Stimulated activated CD4-positive, alpha-beta T cell treated with anti-CD3 and anti-CD28 coated beads, Interleukin-4, amount 100 ng/mL, for 24 hours (primary cell): ENCODE data around the gene CACNA2D2.
"Not testable (repeated sequence)": the region's sequence is repeated elsewhere in the genome, so short reads cannot be mapped to it uniquely, and the experiment has no call there.

Experiments
- DNase-seq: peaks from one replicate; pipeline ENCODE4 v3.0.0-alpha.2; 2020

CACNA2D2 gene

GRCh38 chr3:50525987-50526386, 22.6 kb upstream of the CACNA2D2 start:
- peak; percentile 64 for DNase-seq

DNA sequence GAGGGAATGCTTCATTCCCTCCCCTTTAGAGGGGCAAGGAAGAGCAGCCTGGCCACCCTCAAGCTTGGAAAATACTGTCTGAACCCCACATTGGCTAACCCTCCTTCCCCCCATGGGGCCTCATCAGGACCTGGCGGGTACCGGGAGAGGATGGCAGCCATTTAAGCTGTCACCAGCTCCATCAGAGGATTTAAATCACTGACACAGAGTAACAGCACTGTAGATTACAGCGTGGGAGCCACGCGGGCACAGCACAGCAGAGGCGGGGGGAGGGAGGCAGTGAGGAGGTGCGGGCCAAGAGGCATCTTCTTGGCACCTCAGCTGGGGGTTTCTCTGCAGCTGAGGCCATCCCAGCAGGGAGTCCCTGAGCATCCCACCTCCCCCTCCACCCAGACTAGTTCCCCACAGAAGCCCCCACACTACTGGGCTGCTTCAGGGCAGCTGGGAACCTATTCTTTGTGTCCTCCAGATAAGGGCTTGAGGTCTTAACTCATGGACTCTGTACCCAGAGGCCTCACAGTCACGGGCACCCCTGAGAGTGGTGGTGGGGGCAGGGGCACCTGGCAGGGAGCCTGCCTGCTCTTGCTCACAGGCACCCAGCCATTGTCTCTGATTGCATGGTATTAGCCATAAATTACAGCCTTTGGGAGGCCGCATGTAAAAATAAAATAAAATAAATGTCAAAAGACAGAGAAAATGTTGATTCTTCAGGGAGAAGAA, 21.9 kb upstream of the CACNA2D2 start:
- no peak for DNase-seq

DNA sequence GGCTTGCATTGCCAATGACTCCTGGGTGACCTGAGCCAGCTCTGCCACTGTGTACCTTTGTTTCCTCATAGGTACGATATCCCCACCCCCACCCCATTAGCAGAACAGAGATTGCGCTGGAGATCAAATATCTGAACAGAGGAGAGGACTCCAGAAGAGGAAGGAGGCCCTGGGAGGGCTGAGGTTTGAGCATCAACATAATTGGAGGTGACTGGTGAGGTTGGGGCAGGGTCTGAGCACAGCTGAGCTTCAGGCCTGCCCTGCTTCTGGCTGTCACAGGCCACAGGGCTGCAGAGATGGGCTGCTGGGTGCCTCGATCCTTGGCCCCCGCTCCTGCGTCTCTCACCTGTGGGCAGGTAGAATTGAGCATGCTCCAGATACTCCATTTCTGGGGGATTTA, 21.3 kb upstream of the CACNA2D2 start:
- DNase-seq, result no peak

DNA sequence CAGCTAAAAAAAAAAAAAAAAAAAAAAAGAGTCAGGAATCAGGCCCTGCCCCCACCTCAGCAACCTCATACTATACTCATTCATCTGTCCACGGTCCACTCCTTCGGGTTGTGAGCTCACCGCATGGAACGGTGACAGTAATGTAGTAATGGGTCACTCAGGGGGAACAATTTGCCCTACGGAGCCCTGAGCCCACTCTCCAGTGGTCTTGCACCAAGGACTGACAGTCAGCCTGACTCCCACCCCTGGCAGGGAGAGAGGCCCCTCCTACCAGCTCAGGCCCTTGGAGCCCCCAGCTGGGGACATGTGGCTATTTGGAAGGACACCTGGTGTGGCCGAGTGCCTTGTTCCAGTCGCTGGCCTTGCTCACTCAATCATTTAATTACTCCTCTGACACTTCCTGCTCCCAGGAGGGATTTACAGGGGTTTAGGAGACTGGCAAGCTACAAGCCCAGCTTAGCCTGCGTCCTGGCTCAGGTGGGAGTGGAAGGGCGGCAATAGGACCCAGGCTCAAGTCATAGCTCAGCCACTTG, 19.9 kb upstream of the CACNA2D2 start:
- DNase-seq, result no peak

DNA sequence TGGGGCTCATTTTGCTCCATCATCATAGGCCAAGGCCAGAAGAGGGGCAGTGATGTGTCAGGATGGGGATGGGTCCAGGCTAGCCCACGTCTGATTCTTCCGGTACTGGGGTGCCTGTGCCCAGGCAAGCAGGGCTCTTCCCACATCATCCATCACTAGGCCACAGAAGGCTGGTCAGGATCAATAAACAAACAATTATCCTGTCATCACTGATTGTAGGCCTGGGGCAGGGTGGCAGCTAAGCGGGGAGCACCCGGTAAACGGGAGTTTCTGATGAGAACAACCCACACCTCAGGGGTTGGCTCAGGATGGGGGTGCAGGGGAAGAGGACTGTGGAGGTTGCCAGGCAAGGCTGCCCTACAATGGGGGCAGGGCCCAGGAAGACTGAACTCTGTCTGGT, 18.1 kb upstream of the CACNA2D2 start:
- DNase-seq, result no peak

DNA sequence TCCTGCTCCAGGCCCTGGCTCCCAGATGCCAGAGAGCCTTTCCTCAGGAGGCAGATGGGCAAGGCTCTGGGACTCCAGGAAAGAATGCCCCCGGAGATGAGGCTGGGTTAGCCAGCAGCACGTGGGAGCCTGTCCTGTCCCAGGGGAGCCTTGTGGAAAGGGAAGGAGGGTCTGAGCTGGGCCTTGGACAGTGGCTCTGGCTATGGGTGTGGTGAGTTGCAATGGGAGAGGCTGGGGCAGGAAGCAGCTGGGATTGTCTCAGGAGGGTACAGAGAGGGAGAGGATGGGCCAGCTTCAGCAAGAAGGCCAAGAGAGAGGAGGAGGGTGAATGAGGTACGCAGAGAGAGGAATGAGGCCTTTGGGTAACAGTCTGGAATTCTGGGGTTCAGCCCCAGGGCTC, 17.4 kb upstream of the CACNA2D2 start:
- no peak for DNase-seq

GRCh38 chr3:50519471-50520089, 16.1 kb upstream of the CACNA2D2 start:
- peak; percentile 80 for DNase-seq

DNA sequence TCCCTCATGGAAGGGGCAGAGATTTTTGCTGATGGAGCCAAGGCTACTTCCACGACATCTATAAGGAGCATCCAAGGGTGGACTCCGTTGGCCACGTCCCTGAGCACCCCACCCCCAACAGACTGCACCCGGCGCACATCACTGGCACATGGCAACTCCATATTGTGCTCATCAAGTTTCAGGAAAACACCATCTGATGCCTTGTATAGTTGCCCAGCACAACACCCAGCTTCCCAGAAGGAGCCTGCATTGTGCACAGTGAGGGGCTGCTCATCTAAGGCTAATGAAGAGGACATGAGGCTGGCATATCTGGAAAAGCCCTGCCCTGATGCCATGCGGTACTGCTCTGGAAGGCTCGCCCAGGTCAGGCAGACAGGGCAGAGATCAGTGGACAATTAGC, 15.0 kb upstream of the CACNA2D2 start:
- DNase-seq, result no peak

- DNase-seq, result no peak
These were observed 14.3 kb upstream of the CACNA2D2 start for GRCh38 chr3:50517721-50518206.

GRCh38 chr3:50516440-50516871, 13.0 kb upstream of the CACNA2D2 start:
- no peak for DNase-seq

GRCh38 chr3:50515565-50516439, 12.4 kb upstream of the CACNA2D2 start:
- DNase-seq, result no peak

DNA sequence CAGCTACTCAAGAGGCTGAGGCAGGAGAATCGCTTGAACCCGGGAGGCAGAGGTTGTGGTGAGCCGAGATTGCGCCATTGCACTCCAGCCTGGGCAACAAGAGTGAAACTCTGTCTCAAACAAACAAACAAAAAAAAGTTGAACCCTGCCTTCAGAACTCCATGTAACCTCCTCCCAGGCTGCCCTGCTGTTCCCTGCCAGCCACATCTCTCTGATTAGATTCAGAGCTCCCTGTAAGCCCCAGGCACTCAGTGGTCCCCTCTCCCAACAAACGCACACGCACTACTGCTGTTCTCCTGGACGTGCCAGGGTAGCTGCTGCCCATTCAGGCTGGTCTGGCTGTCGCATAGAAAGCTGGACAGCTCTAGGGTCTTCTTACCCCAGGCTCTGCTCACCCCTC, 9.5 kb upstream of the CACNA2D2 start:
- DNase-seq, result not testable (repeated sequence)

- no peak for DNase-seq
These were observed 8.7 kb upstream of the CACNA2D2 start for GRCh38 chr3:50512131-50512530.

DNA sequence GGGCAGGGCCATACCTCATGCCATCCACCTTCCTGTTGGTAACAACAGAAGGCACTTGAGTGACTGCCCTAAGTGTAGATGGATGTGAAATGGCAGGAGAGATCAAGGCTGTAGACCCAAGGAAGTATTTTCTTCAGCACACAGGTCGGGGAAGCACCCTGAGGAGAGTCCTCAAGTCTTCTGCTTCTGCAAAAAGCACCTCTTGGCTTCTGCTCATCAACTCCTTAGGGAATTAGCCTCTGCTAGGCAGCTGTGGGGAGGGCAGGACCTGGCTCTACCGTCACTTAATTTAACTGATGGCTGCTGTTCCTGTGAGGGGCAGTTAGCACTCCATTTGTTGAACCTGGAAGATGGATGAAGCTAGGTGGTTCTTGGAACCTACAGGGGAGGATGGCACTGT, 6.9 kb upstream of the CACNA2D2 start:
- DNase-seq, result no peak

DNA sequence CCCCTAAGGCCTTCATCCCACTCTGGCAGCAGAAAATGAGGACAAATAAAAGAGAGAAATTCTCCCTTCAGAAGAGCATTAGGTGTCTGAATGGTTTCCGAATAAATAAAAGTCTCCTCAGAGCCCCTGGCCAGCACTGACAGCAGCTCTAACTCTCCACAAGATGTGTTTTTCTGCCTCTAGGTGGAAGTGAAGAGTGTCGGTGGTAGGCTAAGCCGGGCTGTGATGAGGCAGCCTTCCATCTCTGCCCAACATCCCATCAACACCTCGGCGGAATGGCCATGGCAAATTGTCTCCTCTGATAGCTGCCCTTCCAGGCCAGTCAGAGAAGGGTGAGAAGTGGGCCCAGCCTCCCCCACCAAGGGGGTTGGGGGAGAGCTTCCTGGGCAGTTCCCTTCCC, 6.3 kb upstream of the CACNA2D2 start:
- no peak for DNase-seq

DNA sequence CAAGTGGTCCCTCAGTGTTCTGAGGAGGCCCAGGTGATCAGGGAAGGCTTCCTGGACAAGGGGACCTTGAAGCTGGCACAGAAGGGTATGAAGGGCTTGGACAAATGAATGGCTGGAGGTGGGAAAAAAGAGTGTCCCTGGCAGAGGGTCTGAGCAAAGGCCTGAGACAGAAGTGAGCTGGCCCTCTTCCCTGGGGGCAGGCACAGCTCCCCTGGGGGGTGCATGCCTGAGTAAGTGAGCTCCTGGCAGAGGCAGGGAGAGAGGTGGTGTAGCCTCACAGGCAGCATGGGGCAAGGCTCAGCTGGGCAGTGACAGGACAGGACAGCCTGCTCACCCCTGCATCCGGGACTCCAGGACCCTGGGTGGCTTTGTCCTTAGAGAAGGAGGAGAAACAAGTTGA, 5.4 kb upstream of the CACNA2D2 start:
- DNase-seq, result no peak

DNA sequence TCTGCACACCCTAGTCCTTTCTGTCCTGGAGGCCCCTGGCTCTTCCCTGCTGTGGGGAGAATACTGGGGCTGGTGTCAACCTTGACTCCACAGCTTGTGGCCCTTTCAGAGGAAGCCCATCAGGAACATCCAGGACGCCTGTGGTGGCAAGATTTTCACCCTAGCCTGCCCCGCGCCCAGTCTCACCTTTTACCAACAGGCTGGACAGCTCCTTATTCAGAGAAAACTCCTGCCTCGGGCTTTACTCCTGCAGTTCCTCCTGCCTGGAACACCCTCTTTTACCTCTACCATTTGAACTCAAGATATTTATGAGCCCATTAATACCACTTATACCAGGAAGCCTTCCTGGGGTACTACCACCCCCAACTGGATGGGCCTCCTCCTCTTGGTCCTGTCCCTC, 2.7 kb upstream of the CACNA2D2 start:
- DNase-seq, result no peak

DNA sequence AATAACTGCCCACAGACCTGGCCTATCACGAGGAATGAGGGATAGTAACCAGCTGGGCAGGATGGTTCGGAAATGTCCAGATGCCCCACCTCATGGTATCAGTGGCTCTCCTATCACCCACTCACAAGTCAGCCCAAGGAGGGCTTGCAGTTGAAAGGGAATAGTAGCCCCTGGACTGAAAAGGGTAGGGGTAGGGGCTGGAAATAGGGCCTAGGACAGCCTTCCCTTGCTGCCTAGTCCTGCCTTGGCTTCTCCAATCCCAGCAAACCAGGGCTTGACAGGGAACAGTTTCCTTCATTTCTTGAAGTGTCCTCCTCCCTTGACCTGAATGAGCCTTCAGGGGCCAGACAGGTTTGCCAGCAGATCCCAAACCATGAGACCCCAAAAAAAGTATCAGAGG, 1.2 kb upstream of the CACNA2D2 start:
- DNase-seq, result no peak

DNA sequence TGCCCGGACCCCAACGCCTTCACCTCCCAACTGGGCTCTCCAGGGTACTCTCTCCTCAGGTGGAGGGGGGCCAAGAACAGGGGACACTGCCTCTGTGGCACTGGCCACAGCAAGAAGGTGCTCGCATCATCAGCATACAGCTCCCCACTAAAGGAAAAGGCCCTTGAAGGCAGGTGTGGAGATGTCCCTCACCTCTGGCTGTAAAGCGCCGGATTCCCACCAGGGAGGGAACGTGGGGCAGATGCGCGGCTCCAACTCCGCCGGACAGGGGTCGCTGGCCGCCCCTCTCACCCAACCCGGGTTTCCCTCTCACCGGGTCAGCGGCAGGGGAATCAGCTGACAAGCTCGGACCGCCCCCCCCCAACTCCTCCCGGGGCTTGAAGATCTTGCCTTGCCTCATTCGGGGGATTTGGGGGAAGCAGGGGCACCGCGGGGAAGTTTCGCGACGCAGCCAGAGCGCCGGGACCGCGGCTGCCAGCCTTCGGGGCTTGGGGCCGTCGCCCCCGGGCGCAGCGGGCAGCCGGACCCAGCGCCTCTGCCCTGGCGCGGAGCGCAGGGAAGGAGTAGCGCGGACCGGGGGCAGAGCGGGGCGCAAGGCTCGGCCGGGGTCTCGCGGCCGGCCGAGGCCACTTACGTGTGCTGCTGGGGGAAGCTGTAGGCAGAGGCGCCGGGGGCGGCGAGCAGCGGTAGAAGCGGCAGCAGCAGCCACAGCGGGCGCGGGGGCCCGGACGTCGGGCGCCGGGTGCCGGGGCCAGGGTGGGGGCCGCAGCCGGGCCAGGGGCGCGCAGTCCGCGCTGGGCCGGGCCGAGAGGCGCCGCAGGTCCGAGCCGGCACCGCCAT, 630 bp downstream of the CACNA2D2 start:
- no peak for DNase-seq

GRCh38 chr3:50502225-50502583, 1.2 kb downstream of the CACNA2D2 start:
- DNase-seq, result no peak

- DNase-seq, result no peak
These were observed 7.6 kb downstream of the CACNA2D2 start for GRCh38 chr3:50495609-50496423.

DNA sequence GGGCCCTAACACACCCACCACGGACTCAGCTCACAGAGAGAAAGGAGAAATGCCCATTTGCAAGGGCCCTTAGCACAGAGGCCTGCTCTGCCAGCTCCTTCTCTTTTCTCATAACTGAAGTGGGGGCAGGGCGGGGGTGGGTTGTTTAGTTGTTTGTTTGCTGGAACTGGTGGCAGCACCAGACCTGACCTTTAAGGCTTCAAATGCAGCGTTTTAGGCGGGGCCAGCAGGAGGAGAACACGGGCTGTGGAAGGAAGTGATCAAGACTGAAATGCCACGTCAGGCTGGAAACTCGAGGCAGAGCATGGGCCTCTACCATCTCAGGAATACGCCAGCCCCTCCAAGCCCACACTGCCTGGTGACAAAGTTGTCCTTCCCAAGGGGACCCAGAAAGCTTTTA, 9.3 kb downstream of the CACNA2D2 start:
- no peak for DNase-seq
